ENCODE measurements around the gene IL32. TPM values are rescaled to one million over a fixed set of nuclear protein-coding genes. Genes with fewer than 3 reads are reported as not detected.

The IL32 gene
- total RNA-seq, 4 donors from 2014 or later: 4.2 to 32.9 (median 21.7) TPM

DNA sequence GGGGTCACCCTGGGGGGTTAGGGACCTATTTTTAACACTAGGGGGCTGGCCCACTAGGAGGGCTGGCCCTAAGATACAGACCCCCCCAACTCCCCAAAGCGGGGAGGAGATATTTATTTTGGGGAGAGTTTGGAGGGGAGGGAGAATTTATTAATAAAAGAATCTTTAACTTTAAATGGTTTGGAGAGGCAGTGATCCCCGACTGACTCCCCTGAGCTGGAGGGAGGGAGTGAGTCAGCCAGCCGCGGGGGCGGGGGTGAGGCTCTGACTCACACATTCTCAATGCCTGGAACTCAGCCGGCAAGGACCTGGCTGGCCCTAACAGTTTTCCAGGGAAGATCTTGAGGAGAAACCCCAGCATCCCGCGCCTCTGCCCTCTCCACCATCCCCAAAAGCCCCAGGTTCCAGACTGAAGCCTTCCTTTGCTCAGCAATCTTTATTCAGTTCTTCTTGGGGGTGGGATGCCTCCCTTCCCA is 43.2 kb upstream of the IL32 start:
- WGBS, 2 donors: 2 to 9% methylated on average over 8 of the region's 8 CpGs
- peak; percentile 84 to 87 for DNase-seq (ENCODE audit: low spot score in 2 of 2)
- TF ChIP-seq POLR2A (IDR thresholded peaks at IDR 0.05) (no peak), EP300 (IDR thresholded peaks at IDR 0.05) (peak in 1 of 2 donors; percentile 81)
- TF ChIP-seq, protein P1, sequence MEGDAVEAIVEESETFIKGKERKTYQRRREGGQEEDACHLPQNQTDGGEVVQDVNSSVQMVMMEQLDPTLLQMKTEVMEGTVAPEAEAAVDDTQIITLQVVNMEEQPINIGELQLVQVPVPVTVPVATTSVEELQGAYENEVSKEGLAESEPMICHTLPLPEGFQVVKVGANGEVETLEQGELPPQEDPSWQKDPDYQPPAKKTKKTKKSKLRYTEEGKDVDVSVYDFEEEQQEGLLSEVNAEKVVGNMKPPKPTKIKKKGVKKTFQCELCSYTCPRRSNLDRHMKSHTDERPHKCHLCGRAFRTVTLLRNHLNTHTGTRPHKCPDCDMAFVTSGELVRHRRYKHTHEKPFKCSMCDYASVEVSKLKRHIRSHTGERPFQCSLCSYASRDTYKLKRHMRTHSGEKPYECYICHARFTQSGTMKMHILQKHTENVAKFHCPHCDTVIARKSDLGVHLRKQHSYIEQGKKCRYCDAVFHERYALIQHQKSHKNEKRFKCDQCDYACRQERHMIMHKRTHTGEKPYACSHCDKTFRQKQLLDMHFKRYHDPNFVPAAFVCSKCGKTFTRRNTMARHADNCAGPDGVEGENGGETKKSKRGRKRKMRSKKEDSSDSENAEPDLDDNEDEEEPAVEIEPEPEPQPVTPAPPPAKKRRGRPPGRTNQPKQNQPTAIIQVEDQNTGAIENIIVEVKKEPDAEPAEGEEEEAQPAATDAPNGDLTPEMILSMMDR (IDR thresholded peaks at IDR 0.05): no peak
- Histone ChIP-seq H3K27ac (peak overlapping the region; percentile 78 to 99 (median 95)), H3K4me3 (peak overlapping the region in 3 of 4 donors; percentile 42 to 65 (median 62)), H3K27me3 (peaks cover 0 to 20% of the 10 kb centered on the region in 2 donors), H3K9me3 (no peaks in the 10 kb centered on the region), H3K4me1 (peaks cover 0 to 67% (median 31%) of the 10 kb centered on the region in 4 donors), H3K36me3 (peaks cover 0 to 20% (median 5%) of the 10 kb centered on the region in 3 donors)

DNA sequence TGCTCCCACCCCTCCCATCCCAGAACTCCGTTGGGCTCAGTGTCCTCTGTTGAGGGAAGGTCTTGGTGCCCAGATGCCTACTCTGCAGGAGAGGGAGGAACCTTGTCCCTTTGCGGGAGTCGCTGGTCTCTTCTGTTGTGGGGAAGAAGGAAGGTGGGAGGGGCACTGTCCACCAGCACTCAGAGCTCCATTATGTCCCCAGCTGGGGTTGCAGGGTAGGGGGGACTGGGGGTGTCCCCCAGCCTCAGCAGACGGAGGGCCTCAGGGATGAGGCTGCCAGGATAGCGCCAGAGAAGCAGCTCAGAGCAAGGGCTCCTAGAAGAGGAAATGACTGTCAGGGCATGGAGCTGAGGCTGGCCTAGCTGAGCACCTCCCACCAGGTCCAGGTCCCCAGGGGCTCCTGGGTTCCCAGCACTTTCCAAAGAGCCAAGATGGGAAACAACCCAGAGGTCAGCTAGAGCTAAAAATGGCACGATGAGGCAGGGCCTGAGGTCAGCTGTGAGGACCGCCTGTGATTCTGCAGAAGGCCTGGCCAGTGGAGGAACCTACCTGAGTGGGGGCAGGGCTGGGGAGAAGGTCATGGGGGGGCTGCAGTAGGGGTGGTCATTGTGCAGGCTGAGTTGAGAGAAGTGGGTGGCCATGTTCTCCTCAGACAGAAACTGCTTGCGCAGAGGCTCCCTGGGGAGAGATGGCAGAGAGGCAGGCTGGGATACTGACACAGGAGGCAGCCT is 42.6 kb upstream of the IL32 start:
- H3K27ac ChIP-seq: peak overlapping the region; percentile 78 to 99 (median 95)
- peaks cover 0 to 64% (median 31%) of the 10 kb centered on the region in 4 donors for H3K4me1 ChIP-seq
- H3K4me3 ChIP-seq: peak overlapping the region; percentile 62 to 68 (median 65)
- no peaks in the 10 kb centered on the region for H3K9me3 ChIP-seq
- no peak for DNase-seq (ENCODE audit: low spot score in 2 of 2)
- TF ChIP-seq, protein P1 (IDR thresholded peaks at IDR 0.05): no peak
- TF ChIP-seq EP300 (IDR thresholded peaks at IDR 0.05) (no peak), POLR2A (IDR thresholded peaks at IDR 0.05) (no peak)
- H3K36me3 ChIP-seq: peaks cover 0 to 22% (median 5%) of the 10 kb centered on the region in 3 donors
- peaks cover 0 to 14% of the 10 kb centered on the region in 2 donors for H3K27me3 ChIP-seq
- WGBS, 2 donors: 14 to 17% methylated on average over 8 of the region's 8 CpGs

DNA sequence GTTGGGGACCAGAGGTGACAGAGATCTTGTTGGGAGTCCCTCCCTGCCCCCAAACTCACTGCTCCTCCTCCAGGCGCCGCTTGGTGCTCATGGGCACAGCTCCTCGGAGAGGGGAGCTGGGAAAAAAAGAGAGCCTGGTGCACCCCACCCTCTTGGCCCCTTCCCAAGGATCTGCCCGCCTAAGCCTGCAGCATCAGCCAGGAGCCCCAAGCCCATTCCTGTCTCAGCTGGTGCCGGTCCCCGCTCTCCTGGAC is 42.1 kb upstream of the IL32 start:
- TF ChIP-seq, protein P1 (IDR thresholded peaks at IDR 0.05): no peak
- TF ChIP-seq POLR2A (IDR thresholded peaks at IDR 0.05) (no peak), EP300 (IDR thresholded peaks at IDR 0.05) (no peak)
- WGBS, 2 donors: 2 to 8% methylated on average over 6 of the region's 6 CpGs
- peaks cover 0 to 22% (median 5%) of the 10 kb centered on the region in 3 donors for H3K36me3 ChIP-seq
- peak overlapping the region; percentile 62 to 68 (median 65) for H3K4me3 ChIP-seq
- DNase-seq (ENCODE audit: low spot score in 2 of 2): no peak
- H3K27ac ChIP-seq: peak overlapping the region; percentile 75 to 99 (median 95)
- peaks cover 0 to 9% of the 10 kb centered on the region in 2 donors for H3K27me3 ChIP-seq
- peaks cover 0 to 64% (median 35%) of the 10 kb centered on the region in 4 donors for H3K4me1 ChIP-seq
- H3K9me3 ChIP-seq: no peaks in the 10 kb centered on the region

DNA sequence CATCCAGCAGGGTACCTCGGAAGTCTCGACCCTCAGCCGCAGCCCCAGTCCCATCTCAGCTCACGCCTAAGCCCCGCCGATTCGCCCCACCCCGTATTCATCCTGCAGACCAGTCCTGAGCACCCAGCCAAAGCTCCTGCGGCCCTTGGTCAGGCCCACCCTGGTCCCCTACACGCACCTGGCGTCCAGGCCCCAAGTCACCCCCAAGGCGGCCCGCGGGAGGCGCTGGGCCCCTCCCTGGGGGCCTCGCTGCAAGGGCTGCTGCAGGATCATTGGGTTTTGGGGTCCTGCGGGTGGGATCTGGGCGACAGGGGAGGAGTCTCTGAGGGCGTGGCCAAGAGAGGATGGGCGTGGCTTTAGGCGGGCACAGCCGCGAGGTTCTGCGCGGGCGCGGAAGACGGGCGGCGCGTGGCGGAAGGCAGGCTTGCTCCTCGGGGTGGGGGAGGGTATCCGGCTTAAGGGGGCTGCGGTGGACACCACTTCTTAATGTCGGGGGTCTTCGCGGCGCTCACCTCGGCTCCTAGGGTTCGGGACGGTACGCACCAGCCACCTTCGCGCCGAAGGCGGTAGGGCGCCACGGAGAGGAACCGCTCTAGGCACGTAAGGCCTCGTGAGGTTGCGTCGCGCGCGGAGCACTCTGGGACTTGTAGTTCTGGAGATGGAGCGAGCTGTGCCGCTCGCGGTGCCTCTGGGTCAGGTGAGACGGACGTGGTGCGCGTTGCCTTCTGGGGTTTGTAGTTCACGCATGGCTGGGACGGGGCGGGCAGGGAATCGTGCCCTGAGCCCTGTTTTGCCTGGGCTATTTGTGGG is 41.6 kb upstream of the IL32 start, which contains the start of the genes HCFC1R1 and THOC6:
Gene HCFC1R1 (minus strand): TSS at position 274 of the 810 bp plus-strand sequence. CDS start 1 bp downstream, at position 273.
Gene THOC6 (plus strand): TSS at position 367 of the 810 bp plus-strand sequence. CDS start 292 bp downstream, at position 659.
- WGBS, 2 donors: 0 to 1% methylated on average over 47 to 49 of the region's 69 CpGs
- Histone ChIP-seq H3K4me3 (peak within 1 kb of the TSS; percentile 62 to 68 (median 65)), H3K36me3 (peaks cover 0 to 22% (median 5%) of the 10 kb centered on the region in 3 donors), H3K9me3 (no peaks in the 10 kb centered on the region), H3K4me1 (peaks cover 0 to 68% (median 41%) of the 10 kb centered on the region in 4 donors), H3K27me3 (peaks cover 0 to 8% of the 10 kb centered on the region in 2 donors), H3K27ac (peak within 1 kb of the TSS; percentile 78 to 99 (median 95))
- peak; percentile 92 to 95 for DNase-seq (ENCODE audit: low spot score in 2 of 2)
- TF ChIP-seq EP300 (IDR thresholded peaks at IDR 0.05) (peak; percentile 87 to 90), POLR2A (IDR thresholded peaks at IDR 0.05) (peak in 1 of 2 donors; percentile 66)
- TF ChIP-seq, protein P1 (IDR thresholded peaks at IDR 0.05): peak in 1 of 5 experiments; percentile 29
